NCI-H2107 treated with DMSO at 0.1 percent for 48 hours (cell line): ENCODE measurements around the gene WBP11.
"Not testable (repeated sequence)": the region's sequence is repeated elsewhere in the genome, so short reads cannot be mapped to it uniquely, and the experiment has no call there.

Experiments
- DNase-seq: peaks from one replicate; lab custom pipeline; 2025; ENCODE audit not compliant: unreplicated experiment; lab: John Stamatoyannopoulos, UW

Gene WBP11

DNA sequence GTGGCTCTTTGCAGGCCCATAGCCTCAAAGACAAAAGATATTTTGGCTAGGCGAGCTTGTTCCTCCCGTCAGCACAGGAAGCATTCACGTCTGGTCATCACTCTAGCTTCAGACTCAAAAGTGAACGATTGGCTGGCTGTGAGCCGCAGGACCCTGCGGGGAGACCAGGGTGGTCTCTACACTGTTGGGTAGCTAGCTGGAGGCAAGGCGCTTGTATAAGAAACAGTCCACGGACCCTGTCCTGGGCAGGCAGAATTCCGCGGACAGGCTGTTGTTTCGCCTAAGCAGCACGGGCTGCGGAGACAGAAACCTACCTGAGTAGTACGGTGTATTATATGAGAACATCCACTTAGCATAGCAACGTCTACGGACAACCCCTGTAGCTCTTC, 29.6 kb downstream of the WBP11 start:
- no peak for DNase-seq

GRCh38 chr12:14772946-14773345, 30.3 kb downstream of the WBP11 start:
- DNase-seq: no peak

DNA sequence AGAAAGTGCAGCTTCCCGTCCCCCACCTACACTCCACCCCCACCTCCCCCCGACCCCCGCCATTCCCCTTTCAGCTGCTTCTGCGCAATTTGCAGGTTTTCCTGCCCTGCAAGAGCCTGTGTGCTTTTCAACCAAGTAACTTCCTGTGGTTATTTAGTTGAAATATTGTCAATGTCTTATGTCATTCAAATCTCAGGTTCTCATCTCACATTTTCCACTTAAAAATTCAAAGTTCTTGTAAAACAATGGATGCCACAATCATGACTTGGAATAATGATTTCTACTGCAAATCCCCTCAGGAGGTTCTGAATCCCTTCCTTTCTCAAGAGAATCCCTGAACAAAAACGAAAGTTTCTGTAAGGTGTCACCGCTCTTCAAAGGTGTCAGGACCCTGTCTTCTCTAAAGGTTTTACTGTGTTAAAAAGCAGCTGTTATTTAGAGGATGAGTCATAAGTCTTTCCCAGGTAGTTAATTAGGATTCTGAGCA, 31.6 kb downstream of the WBP11 start:
- DNase-seq: no peak

DNA sequence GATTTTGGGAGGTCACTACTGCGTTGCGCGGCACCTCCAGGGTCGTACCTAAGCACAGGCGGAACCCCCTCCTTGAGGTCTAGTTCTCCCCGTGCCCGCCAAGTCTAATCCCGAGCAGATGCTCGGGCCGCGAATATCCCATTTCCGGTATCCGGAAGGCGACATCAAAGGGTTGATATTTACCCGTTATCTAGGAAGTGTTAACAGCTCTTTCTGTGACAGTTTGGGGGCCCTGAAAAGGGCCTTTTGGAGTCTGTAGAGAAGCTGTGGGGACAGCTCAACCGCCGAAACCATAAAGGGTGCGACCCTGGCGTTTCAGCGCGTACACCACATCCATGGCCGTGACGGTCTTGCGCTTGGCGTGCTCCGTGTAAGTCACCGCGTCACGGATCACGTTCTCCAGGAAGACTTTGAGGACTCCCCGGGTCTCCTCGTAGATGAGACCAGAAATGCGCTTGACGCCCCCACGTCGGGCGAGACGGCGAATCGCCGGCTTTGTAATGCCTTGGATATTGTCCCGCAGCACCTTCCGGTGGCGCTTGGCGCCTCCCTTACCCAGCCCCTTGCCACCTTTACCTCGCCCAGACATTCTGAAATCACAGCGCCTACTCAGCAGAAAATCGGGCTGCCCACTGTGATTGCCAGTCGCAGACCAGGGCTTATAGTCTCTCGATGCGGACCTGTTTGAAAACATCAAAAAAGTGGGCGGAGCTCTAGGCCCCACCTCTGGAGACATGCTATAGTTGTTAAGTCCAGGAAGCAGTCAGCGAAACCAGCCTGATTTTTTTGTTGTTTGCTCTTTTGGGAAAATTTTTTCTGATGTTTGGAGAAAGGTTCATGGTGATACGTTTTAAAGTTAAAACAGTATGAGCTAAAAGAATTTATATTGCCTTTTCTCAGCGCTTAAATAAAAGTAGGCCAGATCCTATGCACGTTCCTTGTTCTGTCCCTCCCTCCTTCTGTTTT, 32.5 kb downstream of the WBP11 start:
- DNase-seq: peak; percentile 91

- peak; percentile 87 for DNase-seq
Measured at GRCh38 chr12:14769969-14770495, 33.2 kb downstream of the WBP11 start.

DNA sequence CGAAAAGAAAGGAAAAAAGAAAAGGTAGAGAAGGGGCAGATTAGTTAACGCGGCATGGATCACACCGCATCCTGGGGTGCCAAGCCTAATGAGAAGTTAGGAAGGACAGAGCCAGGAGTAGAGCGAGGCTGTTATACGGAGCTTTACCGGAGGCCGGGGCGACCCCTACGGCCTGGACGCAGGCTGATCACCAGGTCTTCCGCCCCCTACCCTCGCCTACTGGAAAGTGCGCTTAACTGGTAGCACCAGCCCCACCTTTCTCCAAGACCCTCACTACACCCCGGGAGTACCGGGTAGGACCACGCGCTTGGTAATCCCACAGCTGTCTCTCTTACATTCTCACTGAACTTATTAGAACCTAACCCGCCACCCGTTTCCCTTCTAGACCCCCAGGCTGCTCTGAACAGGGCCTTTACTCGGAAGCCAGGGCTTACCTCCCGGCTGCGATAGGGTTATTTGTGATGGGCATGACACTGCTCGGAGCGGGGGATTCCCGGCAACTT, 33.8 kb downstream of the WBP11 start:
- peak; percentile 66 for DNase-seq

GRCh38 chr12:14768823-14769405, 34.4 kb downstream of the WBP11 start:
- DNase-seq: no peak

DNA sequence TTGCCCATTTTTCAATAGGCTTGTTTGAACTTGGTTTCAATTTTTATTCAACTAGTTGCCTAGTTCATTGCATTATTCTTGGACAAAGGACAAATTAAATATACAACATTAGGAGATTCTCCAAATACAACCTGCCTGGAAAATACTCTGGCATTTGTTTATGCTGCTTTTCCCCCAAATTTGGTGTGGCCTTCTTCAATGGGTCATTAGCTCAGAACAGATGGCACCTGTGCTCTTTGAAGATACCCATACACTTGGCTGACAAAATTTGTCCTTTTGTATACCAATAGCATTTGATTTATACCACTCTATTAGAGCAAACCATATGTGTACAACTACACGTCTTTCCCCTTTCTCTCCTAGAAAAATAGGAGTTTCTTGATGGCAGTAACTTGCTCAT, 35.7 kb downstream of the WBP11 start:
- DNase-seq: no peak

DNA sequence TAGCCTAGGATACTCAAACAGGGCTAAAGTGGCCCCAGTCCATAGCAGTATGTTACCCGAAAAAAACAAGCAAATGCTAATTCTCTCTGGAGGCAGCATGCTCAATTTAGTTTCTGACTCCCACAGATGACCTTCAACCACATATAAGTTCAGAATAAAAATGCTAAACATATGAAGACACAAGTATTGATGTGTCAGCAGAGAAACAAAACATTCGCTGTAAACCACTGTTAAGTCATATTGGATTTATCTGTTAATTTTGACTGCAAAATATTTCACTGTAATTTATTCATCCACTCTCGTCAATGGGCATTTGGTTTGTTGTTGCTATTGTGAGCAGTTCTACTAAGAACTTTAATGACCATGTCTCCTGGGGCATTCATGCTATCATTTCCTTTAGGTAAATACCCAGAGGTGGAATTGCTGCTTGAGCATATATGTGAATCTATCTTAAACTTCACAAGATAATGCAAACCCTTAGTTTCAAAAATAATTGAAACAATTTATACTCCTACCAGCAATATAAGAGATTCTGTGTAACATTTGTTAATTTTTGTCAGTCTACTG, 36.5 kb downstream of the WBP11 start:
- no peak for DNase-seq

GRCh38 chr12:14766020-14766419, 37.3 kb downstream of the WBP11 start:
- DNase-seq: not testable (repeated sequence)

DNA sequence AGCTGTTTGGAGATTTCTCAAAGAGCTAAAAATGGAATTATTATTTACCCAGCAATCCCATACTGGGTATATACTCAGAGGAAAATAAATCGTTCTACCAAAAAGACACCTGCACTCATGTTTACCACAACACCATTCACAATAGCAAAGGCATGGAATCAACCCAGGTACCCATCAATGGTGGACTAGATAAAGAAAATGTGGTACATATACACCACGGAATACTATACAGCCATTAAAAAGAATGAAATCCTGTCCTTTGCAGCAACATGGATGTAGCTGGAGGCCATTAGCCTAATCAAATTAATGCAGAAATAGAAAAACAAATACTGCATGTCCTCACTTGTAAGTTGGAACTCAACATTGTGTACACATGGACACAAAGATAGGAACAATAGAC, 37.9 kb downstream of the WBP11 start:
- DNase-seq: no peak

DNA sequence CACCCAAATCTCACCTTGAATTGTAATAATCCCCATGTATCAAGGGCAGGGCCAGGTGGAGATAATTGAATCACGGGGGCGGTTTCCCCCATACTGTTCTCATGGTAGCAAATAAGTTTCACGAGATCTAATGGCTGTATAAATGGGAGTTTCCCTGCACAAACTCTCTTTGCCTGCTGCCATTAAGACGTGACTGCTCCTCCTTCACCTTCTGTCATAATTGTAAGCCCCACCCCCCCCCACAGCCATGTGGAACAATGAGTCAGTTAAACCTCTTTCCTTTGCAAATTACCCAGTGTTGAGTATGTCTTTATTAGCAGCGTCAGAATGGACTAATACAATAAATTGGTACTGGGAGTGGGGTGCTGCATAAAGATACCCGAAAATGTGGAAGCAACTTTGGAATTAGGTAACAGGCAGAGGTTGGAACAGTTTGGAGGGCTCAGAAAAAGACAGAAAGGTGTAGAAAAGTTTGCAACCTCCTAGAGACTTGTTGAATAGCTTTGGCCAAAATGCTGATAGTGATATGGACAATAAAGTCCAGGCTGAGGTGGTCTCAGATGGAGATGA, 43.5 kb downstream of the WBP11 start:
- DNase-seq: not testable (repeated sequence)

DNA sequence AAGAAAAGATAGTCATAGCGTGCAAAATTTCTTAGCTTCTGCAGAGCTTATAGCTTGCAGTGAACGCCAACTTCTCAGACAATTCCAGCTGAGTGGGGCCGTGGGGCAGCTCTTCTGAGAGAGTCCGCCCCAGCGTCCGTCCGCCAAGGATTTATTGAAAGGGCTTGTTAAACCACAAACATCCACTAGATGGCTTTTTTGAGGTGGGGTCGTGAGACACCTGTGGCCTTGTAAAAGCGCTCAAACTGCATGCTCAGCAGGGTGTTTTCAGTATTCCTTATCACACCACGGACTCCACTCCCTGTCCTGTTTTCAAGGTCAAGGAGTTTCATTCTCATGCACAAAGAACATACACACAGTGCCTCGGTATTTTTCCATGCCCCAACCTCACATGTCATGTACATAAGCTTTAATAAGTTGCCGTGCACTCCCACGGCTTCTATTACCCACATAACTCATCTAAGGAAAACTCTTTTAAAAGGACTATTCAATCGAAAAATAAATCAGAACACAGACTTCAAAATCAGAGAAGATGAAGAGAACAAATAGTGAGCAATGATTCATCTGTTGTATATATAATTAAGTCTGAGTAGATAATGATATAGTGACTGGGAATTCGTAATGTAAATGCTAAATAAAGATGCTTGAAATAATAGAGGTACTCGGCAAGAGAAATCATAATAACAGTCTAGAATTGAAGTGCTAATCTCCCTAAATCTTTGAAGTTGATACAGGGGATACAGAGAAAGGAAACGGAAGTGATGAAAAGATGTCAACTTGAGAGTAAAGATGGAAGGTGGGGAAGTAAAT, 46.7 kb downstream of the WBP11 start:
- no peak for DNase-seq

GRCh38 chr12:14751986-14752385, 51.3 kb downstream of the WBP11 start:
- no peak for DNase-seq

- no peak for DNase-seq
Measured at GRCh38 chr12:14743061-14743460, 60.2 kb downstream of the WBP11 start.

DNA sequence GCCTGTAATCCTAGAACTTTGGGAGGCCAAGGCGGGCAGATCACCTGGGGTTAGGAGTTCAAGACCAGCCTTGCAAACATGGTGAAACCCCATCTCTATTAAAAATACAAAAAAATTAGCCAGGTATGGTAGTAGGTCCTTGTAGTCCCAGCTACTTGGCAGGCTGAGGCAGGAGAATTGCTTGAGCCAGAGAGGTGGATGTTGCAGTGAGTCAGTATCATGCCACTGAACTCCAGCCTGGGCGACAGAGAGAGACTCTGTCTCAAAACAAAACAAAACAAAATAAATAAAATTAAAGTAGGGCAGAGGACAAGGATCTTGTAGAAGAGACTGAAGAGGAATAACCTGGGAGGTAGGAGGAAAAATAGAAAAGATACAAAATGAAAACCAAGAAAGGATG, 61.3 kb downstream of the WBP11 start:
- no peak for DNase-seq

GRCh38 chr12:14741153-14741552, 62.1 kb downstream of the WBP11 start:
- no peak for DNase-seq

- not testable (repeated sequence) for DNase-seq
Measured at GRCh38 chr12:14736441-14736840, 66.8 kb downstream of the WBP11 start.
